ENCODE data around the gene COPZ1.

The COPZ1 gene

DNA sequence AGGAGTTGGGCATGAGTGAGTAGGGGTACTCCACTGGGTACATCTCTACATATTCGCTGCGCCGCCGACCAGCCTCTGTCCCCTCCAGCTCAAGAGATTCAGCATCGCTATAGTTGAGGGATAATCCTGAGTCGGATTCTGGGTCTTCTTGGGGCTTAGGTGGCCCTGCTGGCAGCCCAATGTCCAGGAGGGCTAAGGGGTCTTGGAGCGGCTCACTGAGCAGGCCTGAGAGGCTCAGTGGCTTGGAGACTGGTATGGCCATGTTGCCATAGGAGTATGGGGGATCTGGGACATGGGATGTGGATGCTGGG is 32.0 kb upstream of the COPZ1 start:
- H3K4me3 ChIP-seq (replicated peaks; ENCODE audit: low read depth, low read length) = no peak overlapping the region
- TF ChIP-seq, protein P1, sequence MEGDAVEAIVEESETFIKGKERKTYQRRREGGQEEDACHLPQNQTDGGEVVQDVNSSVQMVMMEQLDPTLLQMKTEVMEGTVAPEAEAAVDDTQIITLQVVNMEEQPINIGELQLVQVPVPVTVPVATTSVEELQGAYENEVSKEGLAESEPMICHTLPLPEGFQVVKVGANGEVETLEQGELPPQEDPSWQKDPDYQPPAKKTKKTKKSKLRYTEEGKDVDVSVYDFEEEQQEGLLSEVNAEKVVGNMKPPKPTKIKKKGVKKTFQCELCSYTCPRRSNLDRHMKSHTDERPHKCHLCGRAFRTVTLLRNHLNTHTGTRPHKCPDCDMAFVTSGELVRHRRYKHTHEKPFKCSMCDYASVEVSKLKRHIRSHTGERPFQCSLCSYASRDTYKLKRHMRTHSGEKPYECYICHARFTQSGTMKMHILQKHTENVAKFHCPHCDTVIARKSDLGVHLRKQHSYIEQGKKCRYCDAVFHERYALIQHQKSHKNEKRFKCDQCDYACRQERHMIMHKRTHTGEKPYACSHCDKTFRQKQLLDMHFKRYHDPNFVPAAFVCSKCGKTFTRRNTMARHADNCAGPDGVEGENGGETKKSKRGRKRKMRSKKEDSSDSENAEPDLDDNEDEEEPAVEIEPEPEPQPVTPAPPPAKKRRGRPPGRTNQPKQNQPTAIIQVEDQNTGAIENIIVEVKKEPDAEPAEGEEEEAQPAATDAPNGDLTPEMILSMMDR (IDR thresholded peaks at IDR 0.05; ENCODE audit: low read length, missing control alignments) = no peak
- no peak for DNase-seq (ENCODE audit: low read depth)

DNA sequence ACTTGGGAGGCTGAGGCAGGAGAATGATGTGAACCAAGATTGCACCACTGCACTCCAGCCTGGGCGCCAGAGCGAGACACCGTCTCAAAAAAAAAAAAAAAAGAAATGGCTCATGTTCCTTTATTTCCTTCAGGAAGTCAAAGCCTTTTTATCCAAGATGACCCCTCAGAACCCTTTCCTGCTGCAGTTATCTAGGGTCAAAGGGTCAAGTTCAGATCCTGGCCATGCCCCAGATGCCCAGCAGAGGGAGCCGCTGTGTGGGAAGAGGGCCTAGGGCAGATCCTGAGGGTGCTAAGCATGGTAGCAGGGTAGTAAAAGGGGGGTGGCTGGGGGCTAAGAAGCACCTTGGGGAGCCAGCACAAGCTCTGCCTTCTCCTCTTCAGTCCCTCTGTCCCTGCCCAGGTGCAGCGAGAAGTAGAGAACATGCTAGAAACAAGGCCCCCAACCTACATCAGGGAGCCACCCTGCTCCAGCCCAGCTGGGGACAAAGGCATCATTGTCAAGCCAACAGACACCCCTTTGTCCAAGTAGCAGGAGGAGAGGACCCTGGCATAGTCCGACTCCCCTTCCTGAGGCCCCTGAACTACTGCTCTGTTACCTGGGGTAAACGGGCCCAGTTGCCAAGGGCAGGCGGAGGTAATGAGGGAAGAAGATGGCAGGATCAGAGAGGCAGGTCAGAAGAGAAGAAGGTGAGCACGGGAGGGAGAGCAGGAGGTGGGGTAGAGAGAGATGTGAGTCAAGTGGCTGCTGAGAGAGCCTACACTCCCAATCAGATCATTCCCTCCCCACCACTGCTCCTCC is 30.6 kb upstream of the COPZ1 start:
- DNase-seq (ENCODE audit: low read depth) = peak; percentile 36
- no peak overlapping the region for H3K4me3 ChIP-seq (replicated peaks; ENCODE audit: low read depth, low read length)
- TF ChIP-seq, protein P1 (IDR thresholded peaks at IDR 0.05; ENCODE audit: low read length, missing control alignments) = peak; percentile 88

DNA sequence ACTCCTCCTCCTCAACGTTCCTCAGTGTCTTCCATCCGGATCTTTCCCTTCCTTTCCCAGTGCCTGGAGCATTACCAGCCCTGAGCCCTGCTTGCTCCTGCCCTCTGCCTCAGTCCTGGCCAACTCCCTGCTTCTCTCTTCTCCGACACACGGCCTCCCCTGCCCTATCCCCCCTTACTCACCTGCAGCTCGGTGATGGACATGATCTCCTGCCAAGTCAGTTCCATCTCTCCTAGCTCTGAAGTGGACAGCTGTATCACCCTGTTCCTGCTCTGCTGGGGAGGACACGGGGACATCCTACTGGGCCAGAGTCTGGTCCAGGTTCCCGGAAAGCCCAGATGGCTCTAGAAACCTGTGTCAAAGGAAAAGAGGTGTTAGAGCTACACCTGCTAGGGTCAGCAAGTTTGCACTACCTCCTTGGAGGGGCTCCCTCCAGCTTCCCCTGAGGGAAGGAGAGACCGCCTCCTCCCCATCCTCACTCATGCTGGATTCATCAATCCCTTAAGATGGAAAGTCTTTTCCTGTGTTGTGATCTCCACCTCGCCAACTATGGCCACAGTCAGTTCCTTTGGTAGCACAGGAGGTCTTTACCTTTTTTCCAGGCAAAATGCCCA is 29.9 kb upstream of the COPZ1 start:
- no peak for DNase-seq (ENCODE audit: low read depth)
- TF ChIP-seq, protein P1 (IDR thresholded peaks at IDR 0.05; ENCODE audit: low read length, missing control alignments) = no peak
- no peak overlapping the region for H3K4me3 ChIP-seq (replicated peaks; ENCODE audit: low read depth, low read length)

DNA sequence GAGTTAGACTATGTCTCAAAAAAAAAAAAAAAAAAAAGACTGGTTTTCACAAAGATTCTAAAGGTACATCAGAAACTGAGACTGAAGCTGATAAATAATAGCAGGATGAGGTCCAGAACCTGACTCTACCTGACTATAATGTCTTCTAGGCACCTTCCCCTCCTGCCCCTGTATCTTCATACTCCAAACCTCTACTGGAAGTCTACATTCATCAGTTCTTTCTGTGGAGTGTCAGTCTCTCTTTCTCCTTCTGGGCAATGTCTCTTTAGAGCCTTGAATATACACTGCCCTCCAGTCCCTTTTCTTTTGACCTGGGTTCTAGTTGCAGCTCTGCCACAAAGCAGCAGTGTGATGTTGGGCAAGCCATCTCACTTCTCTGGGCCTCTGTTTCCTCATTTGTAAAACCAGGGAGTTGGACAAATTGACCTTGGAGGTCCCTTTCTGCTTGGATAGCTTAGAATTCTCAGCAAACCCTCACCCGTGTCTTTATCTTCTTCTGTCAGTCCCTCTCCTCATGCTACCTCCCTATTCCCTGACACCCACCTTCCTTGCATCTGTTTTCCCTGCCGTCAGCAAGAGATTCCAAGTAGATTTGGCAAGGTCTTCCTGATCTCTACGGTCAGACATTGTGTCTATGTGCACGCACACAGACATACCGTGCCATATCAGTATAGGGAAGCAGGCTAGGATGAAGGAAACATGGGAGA is 28.4 kb upstream of the COPZ1 start:
- TF ChIP-seq, protein P1 (IDR thresholded peaks at IDR 0.05; ENCODE audit: low read length, missing control alignments) = no peak
- no peak overlapping the region for H3K4me3 ChIP-seq (replicated peaks; ENCODE audit: low read depth, low read length)
- no peak for DNase-seq (ENCODE audit: low read depth)

DNA sequence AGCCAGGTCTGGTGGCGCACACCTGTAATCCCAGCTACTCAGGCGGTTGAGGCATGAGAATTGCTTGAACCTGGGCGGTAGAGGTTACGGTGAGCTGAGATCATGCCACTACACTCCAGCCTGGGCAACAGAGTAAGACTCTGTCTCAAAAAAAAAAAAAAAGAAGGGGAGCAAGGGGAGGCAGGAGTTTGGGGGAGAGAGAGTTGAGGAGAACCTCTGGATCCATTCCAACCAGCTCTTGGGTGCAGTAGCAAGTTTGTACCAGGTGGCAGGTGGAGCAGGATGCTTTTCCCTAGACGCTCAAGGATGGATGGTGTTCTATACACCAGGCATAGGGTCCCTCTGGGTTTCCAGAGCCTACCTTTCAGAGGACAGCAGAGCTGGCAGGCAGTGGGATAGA is 26.0 kb upstream of the COPZ1 start:
- DNase-seq (ENCODE audit: low read depth) = no peak
- H3K4me3 ChIP-seq (replicated peaks; ENCODE audit: low read depth, low read length) = no peak overlapping the region
- TF ChIP-seq, protein P1 (IDR thresholded peaks at IDR 0.05; ENCODE audit: low read length, missing control alignments) = no peak

DNA sequence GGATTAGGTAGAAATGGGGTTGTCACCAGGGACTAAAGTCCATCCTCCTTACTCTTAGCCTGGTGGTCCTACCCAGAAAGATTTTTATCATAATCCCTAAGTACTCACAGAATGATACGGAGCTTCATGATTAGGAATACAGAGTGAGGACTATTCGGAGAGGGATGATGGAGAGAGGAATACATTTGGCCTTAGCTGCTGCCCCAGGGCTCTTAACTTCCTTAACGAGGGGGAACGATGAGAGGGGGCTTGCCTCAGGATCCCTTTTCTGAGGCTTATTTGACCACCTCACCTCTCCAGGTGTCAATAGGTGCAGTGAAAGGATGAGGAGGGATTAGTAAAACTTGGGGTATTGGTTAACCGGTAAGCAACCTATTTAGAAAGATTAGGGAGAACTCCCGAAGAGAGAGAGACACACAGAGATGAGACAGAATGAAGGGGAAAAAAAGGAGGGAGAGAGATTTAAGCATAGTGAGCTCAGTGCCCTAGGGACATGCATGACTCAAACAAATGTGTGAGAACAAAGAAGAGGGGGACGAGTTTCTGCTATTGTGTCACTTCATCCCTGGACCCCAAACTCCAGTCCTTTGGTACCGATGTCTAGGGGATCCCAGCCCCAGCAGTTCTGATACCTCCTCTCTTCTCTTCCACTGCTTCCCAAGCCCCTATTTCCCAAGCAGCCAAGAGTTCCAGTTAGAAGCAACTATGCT is 25.3 kb upstream of the COPZ1 start:
- TF ChIP-seq, protein P1 (IDR thresholded peaks at IDR 0.05; ENCODE audit: low read length, missing control alignments) = no peak
- no peak overlapping the region for H3K4me3 ChIP-seq (replicated peaks; ENCODE audit: low read depth, low read length)
- no peak for DNase-seq (ENCODE audit: low read depth)
